Measurements from ENCODE around the gene BTBD2. TPM values are rescaled to one million over a fixed set of nuclear protein-coding genes. Genes with fewer than 3 reads are reported as not detected.
"Not testable (repeated sequence)": the region's sequence is repeated elsewhere in the genome, so short reads cannot be mapped to it uniquely, and the experiment has no call there.

The BTBD2 gene
- total RNA-seq, 1 donor from 2014 or later, result 56.1 TPM

DNA sequence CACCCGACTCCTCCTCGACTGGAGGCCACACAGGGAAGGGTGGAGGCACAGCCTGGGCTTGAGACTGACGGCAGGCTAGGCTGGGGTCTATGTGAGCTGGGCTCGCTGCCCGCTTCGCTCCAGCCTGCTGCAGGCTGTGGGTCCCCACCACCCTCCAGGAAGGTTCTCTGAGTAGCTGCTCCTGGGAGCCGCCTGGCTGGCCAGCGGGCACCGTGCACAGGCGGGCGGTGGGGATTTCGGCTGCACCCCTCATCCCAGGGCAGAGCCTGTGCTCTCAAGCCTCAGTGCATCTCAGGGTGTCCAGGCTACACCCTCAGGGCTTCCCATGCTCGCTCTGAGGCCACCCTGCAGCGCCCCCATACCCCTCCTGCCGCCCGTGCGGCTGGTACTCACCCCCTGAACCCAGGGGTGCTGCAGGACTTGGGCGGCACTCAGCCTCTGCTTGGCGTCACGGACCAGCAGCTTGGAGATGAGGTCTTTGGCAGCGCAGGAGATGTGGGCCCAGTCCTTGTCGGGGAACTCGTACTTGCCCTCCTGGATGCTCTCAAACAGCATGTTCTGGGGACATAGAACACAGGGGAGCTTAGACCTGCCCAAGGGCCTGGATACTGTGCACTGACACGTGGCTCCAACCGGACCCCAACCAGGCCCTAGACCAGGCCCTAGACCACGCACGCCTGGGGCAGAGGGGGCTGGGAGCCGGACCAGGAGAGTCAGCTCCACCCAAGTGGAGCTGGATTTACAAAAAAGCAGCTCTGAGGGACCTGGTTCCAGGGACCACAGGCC is 25.3 kb upstream of the BTBD2 start:
- intact Hi-C loops (cut with micrococcal nuclease), result no loop called here

DNA sequence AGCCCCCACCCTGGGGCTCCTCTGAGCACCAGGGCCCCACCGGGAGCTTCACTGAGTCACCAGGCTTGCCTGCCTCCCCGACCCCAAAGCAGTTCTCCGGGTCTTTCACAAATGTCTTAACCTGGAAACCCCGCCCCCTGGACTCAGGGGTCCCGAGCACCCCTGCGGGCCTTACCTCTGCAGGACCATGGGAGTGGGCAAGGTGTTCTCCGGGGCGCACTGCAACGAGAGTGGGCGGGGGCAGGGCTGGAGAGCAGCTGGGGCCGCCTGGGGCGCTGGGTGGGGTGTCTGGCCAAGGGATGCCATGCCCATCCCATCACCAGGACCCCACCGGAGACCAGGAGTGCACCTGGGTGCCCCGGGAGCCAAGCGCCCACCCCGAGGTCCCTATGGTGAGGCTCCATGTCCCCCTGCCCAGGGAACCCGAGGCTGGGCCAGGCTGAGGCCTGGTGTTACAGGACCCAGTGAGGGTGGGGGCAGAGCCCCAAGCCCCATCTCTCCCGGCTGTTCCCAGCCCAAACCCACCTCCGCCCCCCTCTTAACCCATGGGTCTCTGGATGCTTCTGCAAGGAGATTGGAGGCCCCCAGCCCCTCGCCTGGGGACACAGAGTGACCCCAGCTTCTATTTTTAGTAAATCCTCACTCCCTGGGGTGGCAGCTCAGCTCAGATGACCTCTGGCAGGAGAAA is 24.6 kb upstream of the BTBD2 start:
- intact Hi-C loops (cut with micrococcal nuclease), result no loop called here

DNA sequence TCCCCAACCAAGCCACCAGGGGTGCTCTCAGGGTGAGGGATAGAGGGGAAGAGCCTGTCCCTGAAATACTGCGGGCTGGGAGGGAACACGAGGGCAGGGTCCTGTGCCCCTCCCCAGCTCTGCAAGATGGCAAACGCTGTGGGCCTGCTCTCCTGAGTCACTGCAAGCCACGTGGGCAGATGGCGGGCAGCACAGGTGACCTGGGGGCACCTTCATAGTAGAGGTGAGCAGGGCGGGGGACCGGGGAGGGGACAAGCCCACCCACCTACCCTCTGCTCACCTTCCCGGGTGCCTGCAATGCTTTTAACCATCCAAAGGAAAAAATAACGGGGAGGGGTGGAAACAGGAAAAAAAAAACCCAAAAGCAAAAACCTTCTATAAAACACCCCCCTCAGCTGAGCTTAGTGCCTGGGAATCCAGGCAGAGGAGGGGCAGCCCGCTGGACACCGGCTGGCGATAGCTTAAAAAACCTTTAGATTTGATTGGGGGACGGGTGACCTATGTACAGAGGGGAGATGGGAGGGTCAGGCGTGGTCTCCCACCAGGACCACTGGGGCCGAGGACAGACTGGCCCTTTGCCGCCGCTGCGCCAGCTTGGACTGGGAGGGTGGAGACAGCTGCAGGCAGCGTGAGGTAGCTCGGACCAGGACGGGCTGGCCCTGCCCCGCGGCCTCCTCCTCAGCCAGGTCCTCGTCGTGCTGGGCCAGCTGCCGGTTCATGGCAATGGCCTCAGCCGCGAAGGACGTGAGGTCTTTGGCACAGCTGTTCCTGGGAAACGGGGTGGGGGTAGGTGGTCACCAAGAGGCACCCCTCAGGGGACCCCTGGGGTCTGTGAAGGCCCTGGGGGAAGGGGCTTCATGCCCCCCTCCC is 23.8 kb upstream of the BTBD2 start:
- intact Hi-C loops (cut with micrococcal nuclease), result no loop called here

DNA sequence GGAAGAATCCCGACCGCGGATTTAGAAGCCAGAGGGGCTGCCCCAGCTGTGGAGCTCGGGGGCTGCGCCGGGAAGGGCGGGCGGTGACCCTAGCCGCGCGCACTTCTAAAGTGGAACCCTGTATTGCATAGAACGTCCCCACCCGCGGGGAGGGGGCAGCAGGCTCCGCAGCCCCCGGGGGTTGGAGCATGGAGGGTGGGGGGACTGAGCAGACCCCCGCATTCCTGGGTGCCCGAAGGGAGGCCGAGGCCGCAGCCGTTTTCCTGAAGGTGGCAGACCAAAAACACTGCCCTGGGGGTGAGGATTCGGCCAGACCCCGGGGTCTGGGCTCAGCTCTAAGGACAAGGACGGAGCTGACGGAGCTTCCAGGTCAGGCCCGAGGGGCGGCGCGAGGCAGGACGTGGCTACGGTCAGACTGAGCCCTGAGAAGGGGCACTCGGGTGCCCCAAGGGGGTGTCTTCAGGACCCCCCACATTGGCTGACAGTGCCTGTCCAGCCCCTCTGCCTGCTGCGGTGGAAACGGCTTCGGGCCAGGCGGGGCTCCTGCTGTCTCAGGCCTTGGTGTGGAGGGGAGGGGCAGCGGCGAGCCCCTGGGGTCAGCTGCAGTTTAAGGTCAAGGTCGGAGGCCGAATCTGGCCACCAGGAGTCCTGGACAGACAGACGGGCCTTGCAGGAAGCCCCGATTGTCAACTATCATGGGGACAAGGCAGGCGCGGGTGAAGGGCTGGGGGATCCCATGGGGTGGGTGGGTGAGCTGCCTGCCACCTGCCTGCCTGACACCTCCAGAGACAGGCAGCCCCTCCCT is 23.0 kb upstream of the BTBD2 start:
- intact Hi-C loops (cut with micrococcal nuclease), result no loop called here

DNA sequence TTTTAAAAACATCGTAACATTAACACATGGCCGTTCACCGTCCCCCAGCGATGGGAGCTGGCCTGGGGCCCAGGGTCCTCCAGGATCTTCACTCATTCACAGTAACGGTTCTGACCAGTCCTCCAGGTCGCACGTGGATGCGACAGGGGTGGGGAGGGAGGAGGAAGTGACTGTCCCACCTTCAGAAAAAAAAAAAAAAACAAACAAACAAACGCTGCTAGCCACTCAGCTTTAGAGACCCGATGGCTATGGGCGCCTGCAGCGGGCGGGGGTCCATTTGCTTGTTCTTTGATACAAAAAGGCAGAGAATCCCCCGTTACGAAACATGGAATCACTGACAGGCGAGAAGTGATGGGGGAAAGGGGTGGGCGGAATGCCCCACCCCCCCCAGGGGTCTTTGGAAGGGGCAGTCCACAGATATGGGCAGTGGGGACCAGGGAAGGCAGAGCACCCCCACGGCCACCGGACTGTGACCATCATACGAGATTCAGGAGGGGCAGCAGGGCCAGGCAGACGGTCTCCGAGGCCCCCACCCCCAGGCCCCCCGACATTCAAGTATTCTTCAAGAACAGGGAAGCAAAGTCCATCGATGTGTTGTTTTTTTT is 22.2 kb upstream of the BTBD2 start:
- intact Hi-C loops (cut with micrococcal nuclease), result no loop called here

DNA sequence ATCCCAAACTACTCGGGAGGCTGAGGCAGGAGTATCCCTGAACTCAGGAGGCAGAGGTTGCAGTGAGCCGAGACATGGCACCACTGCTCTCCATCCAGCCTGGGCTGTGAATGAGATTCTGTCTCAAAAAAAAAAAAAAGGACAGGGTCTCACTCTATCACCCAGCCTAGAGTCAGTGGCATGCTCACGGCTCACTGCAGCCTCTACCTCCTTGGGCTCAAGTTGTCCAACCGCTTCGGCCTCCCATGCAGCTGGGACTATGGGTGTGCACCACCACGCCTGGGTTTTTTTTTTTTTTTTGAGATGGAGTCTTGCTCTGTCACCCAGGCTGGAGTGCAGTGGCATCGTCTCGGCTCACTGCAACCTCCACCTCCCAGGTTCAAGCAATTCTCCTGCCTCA is 20.9 kb upstream of the BTBD2 start:
- intact Hi-C loops (cut with micrococcal nuclease), result no loop called here

DNA sequence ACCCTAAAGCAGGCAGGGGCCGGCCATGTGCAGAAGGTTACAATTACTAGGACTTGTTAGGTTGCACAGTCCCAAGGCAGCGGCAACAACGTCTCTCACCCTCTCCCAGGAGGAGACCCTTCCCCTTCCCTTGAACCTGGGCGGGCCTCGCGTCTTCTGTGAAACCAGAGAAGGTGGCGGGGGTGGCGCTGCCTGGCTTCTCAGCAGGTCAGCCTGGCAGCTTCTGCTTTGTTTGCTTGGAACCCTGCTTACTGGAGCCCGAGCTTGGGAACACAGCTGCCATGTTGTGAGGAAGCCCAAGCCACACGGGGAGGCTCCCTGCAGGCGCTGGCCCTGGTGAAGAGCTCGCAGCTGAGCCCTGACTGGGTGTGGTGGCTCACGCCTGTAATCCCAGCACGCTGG is 20.1 kb upstream of the BTBD2 start:
- intact Hi-C loops (cut with micrococcal nuclease), result no loop called here

DNA sequence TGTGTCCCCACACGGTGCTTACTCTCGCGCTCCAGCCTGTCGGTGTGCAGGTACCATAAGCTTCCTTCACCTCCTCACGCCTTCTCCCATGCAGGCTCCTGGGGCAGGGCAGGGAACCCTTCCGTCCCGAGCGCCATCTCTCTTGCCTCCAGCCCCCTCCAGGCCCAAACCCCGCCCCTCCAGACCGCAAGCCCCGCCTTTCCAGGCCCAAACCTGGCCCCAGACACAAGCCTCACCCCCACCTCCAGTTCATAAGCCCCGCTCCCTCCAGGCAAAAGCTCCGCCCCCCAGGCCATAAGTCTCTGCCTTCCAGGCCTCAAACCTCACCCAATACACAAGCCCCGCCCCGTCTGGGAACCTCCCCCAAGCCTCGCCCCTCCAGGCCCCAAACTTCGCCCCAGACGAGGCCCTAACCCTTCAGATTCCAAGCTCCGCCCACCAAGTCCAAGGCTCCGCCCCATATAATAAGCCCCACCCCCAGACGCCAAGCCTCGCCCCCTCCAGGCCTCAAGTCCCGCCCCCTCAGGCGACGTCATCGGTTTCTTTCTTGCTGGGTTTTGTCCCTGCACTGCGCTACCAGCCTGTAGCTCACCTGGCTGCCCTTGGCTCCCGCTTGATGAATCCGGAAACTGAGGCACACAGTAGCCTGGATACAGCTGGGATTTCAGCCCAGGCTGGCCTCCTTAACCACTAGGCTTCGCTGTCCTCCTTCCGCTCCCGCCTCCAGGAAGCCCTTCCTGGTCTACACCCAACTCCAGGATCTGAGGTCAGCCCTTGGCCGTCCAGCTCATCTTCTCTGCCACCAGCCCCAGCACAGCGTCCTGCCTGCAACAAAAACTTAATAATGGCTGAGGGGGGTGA is 19.4 kb upstream of the BTBD2 start:
- intact Hi-C loops (cut with micrococcal nuclease), result no loop called here

DNA sequence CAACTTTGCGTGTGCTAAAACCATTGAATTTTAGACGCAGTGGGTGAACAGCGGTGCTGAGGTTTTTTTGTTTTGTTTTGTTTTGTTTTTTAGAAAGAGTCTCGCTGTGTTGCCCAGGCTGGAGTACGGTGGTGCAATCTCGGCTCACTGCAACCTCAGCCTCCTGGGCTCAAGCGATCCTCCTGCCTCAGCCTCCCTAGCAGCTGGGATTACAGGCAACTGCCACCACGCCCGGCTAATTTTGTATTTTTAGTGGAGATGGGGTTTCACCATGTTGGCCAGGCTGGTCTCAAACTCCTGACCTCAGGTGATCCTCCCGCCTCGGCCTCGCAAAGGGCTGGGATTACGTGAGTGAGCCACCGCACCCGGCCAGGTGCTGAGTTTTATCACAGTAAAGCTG is 18.7 kb upstream of the BTBD2 start:
- intact Hi-C loops (cut with micrococcal nuclease), result not testable (repeated sequence)

DNA sequence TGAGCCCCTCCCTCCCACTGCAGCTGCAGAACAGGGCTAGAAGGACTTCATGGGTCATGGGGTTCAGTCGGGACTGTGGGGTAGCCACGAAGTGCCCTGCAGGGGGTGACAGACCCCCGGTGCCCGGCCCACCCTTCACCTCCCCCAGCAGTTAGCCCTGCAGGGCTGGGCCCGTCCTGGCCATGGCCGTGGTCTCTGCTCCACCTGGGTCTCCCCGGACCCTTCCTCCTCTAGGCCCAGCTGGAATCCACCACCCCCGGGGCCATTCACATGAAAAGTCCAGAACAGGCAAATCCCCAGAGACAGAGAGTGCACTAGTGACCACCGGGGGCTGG is 18.3 kb upstream of the BTBD2 start:
- intact Hi-C loops (cut with micrococcal nuclease), result no loop called here

DNA sequence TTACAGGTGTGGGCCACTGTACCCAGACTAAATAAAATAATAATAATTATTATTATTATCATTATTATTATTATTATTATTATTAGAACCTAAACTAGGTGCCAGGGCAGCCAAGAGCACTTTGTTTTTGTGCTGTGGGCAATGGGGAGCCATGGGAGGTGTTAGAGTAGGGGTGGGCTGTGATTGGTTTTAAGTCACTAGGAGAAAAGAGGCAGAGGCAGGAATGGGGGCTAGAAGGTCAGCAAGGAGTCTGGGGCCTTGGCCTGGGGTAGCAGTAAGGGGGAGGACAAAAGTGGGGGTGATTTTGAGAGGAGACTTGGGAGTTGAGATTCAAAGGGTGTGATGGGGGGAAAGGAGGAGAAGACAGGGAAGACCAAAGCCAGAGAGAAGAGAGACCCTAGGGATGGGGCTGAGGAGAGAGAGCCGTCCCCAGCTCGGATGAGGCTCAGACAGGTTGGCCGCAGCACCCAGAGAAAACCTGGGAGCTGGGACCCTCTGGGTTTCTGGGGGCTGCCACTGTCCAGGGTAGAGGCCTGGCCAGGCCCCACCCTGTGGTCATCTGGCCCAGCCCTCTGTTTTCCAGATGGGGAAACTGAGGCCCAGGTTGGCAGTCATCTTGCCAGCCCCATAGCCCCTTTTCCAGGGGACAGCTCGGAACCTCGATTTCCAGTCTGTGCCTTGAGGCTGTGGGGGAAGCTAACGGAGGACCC is 17.8 kb upstream of the BTBD2 start:
- intact Hi-C loops (cut with micrococcal nuclease), result no loop called here

DNA sequence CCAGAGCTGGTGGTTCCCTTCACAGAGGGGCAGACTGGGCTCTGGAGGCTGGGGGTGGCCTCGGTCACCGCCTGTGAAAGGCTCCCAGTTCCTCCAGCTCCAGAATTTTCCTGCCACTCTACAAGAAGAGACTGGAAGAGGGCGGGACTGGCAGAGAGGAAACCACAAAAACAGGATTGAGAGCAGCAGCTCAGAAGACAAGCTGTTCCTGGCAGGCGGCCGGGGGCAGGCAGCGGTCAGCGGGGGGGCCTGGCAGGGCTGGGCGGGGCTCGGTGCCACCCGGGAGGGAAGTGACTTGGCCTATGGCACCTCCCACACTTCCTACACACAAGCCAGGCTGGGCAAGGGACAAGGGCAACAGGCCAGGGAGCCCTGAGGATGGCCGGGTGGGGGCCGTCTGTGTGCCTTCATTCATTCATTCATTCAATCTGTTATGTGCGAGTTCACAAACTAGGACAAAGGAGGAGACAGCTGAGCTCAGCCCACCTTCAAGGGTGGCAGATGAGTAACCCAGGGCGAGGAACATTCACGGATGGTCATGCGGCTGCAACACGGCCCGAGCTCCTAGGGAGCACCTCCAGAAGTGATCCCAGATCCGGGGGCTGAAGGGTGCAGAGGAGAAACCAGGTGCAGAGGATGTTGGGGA is 16.9 kb upstream of the BTBD2 start:
- intact Hi-C loops (cut with micrococcal nuclease), result no loop called here

DNA sequence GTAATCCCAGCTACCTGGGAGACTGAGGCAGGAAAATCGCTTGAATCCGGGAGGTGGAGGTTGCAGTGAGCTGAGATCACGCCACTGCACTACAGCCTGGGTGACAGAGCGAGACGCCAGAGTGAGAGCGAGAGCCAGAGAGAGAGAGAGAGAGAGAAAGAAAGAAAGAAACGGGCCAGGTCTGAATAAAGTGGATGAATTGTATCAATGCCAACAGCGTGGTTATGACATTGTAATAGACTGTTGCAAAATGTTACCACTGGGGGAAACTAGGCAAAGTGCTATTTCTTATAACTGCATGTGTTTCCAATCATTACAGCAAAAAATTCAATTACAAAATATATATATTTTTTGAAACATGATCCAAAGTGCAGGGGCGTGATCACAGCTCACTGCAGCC is 11.8 kb upstream of the BTBD2 start:
- intact Hi-C loops (cut with micrococcal nuclease), result no loop called here

DNA sequence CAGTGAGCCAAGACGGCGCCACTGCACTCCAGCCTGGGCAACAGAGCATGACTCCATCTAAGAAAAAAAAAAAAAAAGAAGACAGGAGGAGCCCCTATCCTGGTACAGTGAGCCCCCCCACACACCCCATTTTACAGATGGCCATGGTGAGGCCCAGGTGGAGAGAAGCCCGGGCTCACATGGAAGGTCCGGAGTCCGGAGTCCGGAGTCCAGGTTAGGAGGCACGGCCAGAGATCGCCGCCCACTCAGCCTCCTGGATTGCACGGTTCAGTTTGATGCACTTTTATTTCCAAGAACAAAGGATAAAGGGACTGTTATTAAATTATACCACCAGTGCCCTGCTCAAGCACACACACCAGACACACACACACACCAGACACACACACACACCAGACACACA is 11.3 kb upstream of the BTBD2 start:
- intact Hi-C loops (cut with micrococcal nuclease), result no loop called here

DNA sequence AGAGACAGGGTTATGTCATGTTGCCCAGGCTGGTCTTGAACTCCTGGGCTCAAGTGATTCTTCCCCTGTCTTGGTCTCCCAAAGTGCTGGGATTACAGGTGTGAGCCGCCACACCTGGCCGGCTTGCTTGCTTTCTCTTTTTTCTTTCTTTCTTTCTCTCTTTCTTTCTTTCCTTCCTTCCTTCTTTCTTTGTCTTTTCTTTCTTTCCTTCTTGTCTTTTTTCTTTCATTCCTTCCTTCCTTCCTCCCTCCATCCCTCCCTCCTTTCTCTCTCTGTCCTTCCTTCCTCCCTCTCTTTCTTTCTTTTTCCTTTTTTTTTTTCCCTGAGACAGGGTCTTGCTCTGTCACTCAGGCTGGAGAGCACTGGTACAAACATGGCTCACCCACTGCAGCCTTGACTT is 6.8 kb upstream of the BTBD2 start:
- intact Hi-C loops (cut with micrococcal nuclease), result no loop called here

DNA sequence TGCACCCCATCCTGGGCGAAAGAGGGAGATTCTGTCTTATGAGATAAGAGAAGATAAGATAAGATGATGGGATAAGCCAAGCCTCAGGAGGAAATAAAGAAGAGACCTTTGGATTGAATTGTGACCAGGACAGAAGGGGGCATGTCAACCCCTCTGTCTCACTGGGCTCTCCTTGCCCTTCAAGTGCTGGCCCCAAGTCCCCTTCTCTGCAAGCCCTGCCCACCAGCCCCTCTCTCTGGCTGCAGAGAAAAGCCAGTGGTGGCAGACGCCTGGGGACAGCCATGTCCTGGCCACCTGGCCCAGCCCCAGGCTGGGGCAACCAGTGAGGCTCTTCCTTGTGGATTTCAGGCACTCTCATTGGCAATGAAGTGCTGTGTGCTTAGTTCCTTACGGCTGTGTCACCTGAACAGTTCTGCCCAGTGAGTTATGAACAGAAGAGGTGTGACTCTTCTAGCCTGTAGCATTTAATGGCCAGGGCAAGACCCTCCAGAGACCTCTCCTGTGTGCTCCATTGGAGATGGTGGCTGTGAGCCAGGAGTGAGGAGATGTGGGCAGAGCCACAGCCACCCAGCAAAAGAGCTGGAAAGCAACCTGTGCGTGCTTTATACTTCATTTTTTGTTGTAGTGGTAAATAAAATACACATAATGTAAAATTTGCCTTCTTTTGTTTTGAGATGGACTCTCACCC is 6.1 kb upstream of the BTBD2 start:
- intact Hi-C loops (cut with micrococcal nuclease), result no loop called here

DNA sequence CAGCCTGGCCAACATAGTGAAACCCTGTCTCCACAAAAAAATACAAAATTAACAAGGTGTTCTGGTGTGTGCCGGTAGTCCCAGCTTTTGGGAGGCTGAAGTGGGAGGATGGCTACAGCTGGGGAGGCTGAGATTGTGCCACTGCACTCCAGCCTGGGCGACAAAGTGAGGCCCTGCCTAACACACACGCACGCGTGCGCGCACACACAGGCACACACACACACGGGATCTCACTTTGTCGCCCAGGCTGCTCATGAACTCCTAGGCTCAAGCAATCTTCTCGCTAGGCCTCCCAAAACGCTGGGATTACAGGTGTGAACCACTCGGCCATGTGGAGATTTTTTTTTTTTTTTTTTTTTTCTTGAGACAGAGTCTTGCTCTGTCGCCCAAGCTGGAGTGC is 3.2 kb upstream of the BTBD2 start:
- intact Hi-C loops (cut with micrococcal nuclease), result loop anchor here (1.0 to 5.0 kb wide), 4 partner anchors 34 to 134 kb away; partner anchors contain the start of genes AP3D1 and MKNK2

Data from T-helper 2 cell treated with Interferon-gamma antibody and Interleukin-4, amounts not matched to agents 100 ng/mL and 5 ng/mL, for 36 hours (primary cell).